GOT3 (cell line): Measurements from ENCODE around the gene LRRC75B.
"Not testable (repeated sequence)": the region's sequence is repeated elsewhere in the genome, so short reads cannot be mapped to it uniquely, and the experiment has no call there.

ENCODE experiments used
- DNase-seq: peaks from one replicate; lab custom pipeline; 2025; ENCODE audit warnings: mixed read lengths; lab: John Stamatoyannopoulos, UW

LRRC75B gene, protein sequence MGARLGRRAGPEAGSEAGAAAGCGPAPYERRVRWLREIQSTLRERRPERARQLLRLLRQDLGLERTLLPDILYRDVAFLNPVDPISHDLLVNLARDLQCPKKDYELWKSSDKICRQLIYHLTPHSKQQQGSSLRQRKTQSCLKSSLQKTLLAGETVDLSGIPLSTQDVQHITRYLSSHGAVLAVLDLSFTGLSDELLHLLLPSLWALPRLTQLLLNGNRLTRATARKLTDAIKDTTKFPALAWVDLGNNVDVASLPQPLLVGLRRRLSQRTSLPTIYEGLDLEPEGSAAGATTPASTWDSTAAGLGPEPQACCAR

DNA sequence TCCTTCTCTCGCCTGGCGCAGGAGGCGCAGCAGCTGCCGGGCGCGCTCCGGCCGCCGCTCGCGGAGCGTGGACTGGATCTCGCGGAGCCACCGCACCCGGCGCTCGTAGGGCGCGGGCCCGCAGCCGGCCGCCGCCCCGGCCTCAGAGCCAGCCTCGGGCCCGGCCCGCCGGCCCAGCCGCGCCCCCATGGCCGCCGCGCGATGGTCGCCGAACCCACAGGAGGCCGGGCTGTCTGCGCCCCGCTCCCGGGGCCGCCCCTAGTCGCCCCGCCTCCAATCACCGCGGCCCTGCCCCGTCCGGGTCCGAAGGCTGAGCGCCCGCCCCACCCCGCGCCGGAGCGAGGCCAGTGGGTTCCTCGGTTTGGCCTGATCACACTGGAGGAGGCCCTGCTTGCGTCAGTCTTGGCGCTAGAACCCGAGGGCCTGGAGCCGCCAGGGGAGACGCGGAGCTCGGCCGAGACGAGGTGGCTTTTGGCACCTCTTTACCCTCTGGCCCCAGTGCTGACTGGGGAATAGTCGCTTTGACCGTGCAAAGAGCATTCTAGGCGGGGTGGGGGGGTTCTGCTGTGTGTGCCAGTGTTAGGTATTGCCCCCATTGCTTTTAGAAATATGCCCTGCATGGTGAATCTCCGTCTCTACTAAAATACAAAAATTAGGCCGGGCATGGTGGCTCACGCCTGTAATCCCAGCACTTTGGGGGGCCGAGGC is at the start of gene LRRC75B:
TSS of gene LRRC75B (minus strand) at position 223 of the 708 bp plus-strand sequence. CDS start at position 189, 34 bp downstream.
- no peak for DNase-seq

DNA sequence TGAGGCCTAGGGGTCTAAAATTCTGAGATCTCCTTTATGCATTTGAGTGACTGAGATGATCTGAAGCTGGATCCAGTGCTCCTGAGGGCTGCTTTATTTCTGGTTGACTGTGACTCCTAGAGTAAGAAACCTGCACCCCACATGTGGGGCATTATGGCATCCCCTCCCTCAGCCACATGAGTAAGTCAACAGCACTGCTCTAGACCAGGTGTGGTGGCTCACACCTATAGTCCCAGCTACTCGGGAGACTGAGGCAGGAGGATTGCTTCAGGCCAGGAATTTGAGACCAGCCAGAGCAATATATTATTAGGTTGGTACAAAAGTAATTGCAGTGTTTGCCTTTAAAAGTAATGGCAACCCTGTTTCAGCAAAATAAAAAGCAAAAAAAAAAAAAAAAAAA is 49.4 kb upstream of the LRRC75B start:
- DNase-seq, result not testable (repeated sequence)

DNA sequence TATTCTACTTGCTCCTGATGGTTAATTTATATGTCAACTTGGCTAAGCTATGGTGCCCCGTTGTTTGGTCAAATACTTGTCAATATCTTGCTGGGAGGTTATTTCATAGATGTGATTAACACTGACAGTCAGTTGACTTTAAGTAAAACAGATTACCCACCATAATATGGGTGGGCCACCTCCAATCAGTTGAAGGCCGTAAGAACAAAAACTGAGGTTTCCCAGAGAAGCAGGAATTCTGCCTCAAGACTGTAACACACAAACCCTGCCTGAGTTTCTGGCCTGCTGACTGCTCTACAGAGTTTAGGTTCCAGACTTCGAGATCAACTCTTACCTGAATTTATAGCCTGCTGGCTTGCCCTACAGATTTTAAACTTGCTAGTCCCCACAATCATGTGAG is 43.6 kb upstream of the LRRC75B start:
- DNase-seq, result not testable (repeated sequence)

DNA sequence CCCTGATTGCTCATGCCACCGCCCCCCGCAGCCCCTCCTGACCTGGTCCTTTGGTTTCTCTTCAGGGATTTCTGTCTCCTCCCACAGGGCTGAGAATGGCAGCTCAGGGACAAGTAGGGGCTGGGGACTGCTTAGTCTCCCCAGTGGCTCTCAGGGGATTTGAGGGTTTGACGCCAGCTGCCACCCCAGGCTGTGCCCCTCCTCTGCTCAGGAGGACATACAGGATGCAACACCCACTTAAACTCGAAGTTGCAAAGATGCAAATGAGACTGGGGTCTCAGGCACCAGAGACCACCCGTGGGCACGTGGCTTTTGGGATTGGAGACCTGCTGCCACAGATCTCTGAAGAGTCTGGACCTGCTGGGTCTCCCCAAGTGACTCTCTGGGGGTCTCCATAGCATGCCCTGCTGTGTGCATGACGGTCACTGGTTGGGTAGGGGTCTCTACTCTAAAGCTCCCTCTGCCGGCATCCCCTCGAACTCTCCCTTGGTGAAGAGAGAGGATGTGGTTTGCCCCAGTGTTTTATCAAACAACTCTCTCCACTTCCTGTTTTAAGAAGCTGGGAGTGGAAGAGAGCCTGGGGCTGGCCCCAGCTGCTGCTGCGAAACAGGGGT is 42.0 kb upstream of the LRRC75B start:
- DNase-seq, result not testable (repeated sequence)

DNA sequence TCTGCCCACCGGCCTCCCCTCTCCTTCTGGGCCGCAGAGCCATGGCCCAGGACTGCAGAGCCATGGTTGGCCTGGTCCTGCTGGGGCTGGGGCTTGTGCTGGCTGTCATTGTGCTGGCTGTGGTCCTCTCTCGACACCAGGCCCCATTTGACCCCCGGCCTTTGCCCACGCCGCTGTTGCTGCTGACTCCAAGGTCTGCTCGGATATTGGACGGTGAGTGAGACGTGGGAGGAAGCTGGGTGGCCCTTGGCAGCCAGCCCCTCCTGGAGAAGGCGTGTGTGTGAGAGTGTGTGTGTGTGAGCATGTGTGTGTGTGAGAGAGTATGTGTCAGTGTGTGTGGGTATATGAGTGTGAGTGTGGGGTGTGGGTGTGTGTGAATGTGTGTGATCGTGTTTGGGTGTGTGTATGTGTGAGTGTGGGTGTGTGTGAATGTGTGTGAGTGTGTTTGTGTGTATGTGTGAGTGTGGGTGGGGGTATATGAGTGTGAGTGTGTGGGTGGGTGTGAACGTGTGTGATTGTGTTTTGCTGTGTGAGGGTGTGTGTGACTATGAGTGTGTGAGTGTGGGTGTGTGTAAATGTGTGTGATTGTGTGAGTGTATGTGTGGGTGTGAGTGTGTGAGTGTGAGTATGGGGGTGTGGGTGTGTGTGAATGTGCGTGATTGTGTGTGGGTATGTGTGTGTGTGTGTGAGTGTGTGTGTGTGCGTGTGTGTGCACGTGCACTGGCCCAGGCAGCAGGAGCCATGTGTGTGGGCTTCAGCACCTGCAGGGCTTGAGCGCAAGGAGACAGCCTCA is 40.6 kb upstream of the LRRC75B start:
- DNase-seq, result not testable (repeated sequence)

DNA sequence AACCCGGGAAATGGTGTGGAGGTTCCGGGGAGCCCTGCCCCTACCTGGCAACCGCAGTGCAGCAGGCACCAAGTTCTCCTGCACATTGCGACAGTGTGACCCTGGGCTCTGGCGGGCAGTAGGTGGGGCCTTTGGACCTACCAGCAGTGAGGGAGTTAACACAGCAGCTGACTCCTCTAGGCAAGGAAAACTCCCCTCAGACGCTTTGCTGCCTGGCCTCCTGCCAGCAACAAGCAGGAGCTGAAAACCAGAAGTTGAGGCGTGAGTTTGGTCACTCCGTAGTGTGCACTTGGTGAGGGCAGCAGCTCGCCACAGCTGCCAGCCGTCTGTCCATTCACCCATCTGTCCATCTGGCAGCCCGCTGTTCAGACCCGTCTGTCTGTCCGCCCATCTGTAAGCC is 39.8 kb upstream of the LRRC75B start:
- not testable (repeated sequence) for DNase-seq

DNA sequence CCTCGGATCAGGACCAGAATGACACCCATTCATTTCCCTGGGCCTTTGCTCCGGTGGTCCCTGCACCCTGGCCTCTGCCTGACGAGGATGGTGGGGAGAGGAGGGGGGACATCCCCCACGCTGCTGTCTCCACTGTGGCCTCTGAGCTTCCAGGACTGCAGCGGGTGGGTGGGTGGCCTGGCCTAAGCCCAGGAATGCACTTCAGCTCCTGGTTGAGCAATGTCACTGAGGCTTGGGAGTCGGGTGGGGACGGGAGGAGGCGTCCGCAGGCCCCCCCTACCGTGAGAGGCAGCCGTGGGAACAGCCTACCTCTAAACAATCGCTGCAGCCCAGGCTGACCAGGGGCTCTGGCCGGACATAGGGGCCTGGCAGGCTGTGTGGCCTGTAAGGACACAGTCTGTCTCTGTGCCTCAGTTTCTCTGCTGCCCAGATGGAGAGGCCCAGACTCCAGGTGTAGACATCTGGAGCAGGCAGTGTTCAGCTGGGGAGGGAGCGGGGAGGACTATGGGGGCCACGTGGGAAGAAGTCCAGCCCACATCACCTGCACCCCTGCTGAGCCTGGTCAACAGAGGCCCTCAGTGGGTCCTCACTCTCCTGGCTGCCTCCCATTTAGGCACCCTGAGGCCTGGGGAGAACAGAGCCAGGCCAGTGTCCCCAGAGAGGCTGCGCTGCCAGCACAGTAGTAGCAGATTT is 38.7 kb upstream of the LRRC75B start:
- DNase-seq, result not testable (repeated sequence)

DNA sequence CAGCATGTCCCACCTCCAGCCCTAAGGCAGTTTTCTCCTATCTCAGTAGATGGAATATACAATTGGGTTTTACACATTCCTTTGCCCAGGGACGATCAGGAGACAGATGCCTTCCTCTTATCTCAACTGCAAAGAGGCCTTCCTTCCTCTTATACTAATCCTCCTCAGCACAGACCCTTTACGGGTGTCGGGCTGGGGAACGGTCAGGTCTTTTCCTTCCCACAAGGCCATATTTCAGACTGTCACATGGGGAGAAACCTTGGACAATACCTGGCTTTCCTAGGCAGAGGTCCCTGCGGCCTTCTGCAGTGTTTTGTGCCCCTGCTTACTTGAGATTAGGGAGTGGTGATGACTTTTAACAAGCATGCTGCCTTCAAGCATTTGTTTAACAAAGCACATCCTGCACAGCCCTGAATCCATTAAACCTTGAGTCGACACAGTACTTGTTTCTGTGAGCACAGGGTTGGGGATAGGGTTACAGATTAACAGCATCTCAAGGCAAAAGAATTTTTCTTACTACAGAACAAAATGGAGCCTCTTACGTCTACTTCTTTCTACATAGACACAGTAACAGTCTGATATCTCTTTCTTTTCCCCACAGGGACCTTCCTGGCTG is 38.0 kb upstream of the LRRC75B start:
- not testable (repeated sequence) for DNase-seq

DNA sequence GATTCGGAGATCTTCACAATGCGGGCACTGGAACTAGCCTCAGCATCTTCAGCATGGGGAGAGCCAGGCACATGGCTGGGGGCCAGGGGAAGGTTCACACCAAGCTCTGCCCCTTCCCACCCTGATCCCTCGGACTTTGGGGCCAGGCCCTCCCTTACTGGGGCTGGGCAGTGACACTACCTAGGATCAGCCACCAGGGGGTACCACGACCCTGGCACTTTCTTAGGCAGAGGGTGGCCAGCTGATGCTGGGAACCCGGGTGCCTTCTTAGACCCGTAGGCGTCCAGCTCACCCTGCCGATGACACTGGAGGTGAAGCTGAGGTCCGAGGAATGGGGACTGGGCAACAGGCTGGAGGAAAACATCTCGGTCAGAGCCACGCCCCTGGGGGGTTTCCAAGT is 36.2 kb upstream of the LRRC75B start:
- not testable (repeated sequence) for DNase-seq

DNA sequence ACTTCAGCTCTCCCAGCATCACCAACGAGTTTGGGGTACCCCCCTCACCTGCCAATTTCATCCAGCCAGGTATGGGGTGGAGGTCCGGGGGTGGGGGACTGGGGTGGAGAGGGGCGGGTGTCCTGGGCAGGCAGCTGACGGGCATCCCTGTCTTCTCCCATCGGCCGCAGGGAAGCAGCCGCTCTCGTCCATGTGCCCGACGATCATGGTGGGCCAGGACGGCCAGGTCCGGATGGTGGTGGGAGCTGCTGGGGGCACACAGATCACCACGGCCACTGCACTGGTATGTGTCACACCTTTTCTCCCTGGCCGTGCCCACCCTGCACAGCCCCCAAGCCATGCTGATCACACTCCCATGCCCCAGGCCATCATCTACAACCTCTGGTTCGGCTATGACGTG is 35.0 kb upstream of the LRRC75B start:
- DNase-seq, result not testable (repeated sequence)

DNA sequence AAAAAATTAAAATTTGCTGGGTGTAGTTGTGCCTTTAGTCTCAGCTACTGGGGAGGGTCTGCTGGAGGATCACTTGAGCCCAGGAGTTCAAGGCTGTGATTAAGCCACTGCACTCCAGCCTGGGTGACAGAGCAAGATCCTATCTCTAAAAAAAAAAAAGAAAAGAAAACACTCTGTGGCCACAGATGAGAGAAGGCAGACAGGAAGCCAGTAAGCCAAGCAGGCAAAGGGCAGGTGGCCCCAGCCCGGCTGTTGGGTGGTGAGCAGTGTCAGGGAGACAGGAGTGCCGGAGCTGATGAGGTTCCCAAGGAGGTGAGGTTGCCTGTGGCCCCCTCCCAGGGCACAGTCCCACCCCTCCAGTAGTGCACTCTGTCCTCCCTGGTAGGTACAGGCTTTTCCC is 29.7 kb upstream of the LRRC75B start:
- DNase-seq, result not testable (repeated sequence)

DNA sequence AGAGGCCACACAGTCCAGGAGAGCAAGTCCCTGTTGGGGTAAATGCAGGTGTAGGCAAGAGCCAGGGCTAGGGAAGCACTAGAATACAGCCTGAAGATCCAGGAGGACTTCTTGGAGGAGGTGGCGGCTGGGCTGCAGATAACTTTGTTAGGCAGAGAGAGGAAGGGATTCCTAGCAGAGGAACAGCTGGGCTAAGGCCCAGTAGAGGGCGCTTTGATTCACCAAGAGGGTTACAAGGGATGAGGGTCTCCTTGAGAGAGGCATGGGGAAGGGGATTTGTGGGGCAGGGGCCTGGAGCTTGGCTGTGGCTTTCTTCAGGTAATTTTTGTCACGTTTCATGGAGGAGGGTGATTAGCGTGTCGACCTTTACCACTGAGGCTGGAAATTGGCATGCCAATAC is 28.4 kb upstream of the LRRC75B start:
- not testable (repeated sequence) for DNase-seq

DNA sequence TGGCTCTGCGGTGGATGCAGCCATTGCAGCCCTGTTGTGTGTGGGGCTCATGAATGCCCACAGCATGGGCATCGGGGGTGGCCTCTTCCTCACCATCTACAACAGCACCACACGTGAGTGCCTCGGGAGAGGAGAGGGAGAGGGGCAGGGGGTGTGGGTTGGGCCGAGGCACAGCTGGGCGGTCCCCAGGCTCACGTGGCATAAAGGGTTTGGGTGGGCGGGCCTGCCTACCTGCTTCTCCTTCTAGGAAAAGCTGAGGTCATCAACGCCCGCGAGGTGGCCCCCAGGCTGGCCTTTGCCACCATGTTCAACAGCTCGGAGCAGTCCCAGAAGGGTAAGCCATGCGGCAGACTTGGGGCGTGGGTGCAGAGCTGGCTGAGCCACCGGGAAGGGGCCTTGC is 21.9 kb upstream of the LRRC75B start:
- DNase-seq, result not testable (repeated sequence)

DNA sequence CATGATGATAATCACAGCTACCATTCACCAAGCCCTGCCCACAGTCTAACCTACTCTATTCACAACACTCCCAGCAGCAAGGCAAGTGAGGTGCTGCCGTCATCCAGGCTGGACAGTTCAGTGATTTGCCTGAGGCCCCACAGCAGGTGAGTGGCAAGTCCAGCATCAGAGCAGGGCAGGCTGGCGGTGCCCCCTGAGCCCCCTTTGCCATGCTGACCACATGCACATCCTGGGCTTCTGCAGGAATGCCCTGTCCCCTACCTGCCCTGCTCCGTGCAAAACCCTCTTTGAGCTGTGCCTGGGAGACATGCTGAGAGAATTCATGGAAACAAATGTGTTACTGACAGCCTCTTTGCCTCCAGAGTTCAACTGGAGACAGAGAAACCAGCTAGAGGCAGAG is 17.0 kb upstream of the LRRC75B start:
- DNase-seq, result not testable (repeated sequence)

DNA sequence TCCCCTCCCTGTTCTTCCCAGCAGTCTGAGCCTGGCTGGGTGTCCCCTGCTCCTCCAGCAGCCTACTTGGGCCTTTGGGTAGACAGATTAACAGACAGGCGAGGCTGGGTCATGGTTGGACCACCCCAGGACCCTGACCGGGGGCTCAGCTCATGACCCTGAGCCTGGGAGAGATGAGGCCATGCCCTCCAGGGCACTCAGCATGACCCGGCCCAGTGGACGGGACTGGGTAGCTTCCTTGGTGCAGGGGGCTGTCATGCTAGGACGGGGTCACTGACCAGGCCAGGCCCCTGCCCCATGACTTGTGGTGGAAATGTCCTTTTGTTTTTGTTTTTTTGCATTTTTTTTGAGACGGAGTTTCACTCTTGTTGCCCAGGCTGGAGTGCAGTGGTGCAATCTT is 15.5 kb upstream of the LRRC75B start:
- DNase-seq, result not testable (repeated sequence)

DNA sequence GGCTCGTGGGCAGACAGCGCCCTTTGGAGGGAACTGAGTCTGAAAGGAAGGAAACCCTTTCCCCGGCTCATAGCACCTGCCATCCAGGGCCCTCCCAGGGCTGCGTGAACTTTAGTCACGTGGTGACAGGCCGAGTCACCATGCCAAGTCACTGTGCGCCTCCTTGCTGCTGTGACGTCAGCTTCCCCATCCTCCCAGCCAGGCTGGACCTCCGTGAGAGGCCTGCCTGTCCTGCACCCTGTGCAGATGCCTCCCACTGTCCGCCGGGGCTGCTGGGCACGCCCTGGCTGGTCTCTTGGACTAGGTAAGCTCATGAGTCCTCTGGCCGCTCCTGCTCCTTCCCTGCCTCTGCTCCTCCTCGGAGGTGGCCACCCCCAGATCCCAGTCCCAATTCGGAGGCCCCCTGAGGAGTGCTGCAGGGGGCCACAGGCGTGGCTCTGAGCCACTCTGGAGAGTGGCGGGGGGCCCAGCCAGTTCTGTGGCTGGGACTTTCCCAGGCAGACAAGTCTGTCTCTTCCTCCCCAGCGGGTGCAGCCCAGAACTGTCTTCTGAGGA is 14.6 kb upstream of the LRRC75B start:
- DNase-seq, result not testable (repeated sequence)

DNA sequence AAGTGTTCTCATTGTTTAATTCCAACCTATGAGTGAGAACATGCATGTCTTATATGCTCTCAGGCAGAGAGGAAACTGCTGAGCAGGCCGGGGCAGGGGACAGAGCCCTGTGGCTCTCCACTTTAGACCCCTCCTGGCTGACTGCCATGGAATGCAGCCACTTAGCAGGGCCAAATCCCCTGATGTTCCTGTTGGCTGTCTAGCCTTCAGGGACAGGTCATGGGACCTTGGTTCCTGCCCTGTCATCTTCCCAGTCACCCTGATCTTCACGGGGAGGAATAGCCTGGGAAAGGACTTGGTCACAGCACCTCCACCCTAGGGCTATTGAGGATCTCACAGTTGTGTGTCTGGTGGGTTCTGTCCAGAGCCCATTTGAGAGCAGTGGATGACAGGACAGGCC is 13.5 kb upstream of the LRRC75B start:
- DNase-seq, result not testable (repeated sequence)

DNA sequence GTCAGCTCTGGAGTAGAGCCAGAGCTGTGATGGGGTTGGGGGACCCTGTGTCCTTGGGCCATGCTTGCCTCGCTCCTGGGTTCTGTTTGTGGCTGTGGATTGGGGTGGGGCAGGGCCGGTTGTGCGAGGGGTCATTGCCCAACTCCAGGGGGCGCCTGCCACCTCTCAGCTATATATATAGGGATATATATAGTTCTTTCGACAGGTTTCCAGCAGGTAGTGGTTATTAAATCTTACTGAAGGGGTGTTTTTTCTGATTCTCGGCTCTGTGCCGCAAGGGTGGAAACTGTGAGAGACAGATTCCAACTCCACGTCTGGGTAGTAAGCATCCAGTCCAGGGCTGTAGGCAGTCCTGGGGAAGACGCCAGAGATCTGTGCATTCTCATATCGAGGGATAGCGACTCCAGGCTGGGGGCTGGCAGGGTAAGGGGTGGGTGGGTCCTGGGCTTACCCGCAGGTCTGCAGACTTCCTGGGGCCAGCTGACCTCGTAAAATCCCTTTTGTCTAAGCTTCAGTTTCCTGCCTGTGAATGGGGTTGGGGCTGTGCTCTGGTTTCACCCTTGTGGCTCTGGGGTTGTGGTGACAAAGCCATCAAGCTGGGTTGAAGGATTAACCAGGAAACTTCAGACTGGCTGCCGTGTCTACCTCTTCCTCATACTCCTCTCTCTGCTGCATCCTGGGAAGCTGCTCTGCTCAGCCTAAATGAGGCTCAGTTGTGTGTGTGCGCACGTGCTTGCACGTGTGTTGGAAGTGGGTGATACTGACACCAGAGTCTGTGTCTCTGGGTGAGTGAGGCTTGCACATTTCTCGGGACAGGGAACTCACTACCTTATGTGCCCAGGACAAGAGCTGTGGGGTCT is 11.1 kb upstream of the LRRC75B start:
- not testable (repeated sequence) for DNase-seq
